Fibroblast of lung (primary cell): ENCODE data around the gene TERT.

Experiments
- CTCF ChIP-seq, 2 donors: IDR thresholded peaks in 1 of 2; conservative IDR thresholded peaks in 1 of 2; 1 replicate in 1 of 2; 2 replicates in 1 of 2; pipeline ENCODE4 v1.5.1; 2011 to 2012; ENCODE audit warnings: low read length in 2 of 2, control low read depth in 1 of 2, inconsistent platforms in 1 of 2, low read depth in 1 of 2, mild to moderate bottlenecking in 1 of 2
- EZH2 ChIP-seq: IDR thresholded peaks from 2 replicates; pipeline ENCODE4 v1.5.1; 2012; ENCODE audit warnings: low read length, control low read depth, mild to moderate bottlenecking; ENCODE audit errors: missing control alignments

- TF ChIP-seq CTCF (conservative IDR thresholded peaks at IDR 0.05 in 1 of 2, IDR thresholded peaks at IDR 0.05 in 1 of 2; ENCODE audit: low read depth in 1 of 2, low read length in 2 of 2) (no peak), EZH2 (no peak)
Observed at GRCh38 chr5:1330847-1331831, 36.3 kb upstream of the TERT start.
